Mesenchymal stem cell (in vitro differentiated cells and primary cell): ENCODE measurements around the gene ANKS1B.

Source experiments
- DNase-seq: peaks from one replicate; pipeline ENCODE4 v3.0.0-alpha.2; 2013
- H2AFZ ChIP-seq: one replicate; pipeline ENCODE4 v1.6.1; 2013; ENCODE audit warnings: low read depth, mild to moderate bottlenecking, control low read depth, inconsistent platforms, low read length, moderate library complexity
- H2AK5ac ChIP-seq: 2 replicates; pipeline ENCODE4 v1.6.1; 2013; ENCODE audit warnings: low read length, moderate library complexity, mild to moderate bottlenecking, inconsistent platforms; ENCODE audit not compliant: severe bottlenecking
- H2BK120ac ChIP-seq: one replicate; pipeline ENCODE4 v1.6.1; 2013; ENCODE audit warnings: low read depth, mild to moderate bottlenecking, inconsistent platforms, low read length, moderate library complexity
- H2BK12ac ChIP-seq, 2 experiments: one replicate each; pipeline ENCODE4 v1.6.1; 2013; ENCODE audit warnings: inconsistent platforms in 2 of 2, low read length in 2 of 2, mild to moderate bottlenecking in 2 of 2, moderate library complexity in 2 of 2, control low read depth in 1 of 2
- H2BK15ac ChIP-seq: one replicate; pipeline ENCODE4 v1.6.1; 2013; ENCODE audit warnings: mild to moderate bottlenecking, low read depth, inconsistent platforms; ENCODE audit not compliant: poor library complexity, severe bottlenecking
- H2BK5ac ChIP-seq: 2 replicates; pipeline ENCODE4 v1.6.1; 2013; ENCODE audit warnings: low read depth, mild to moderate bottlenecking, low read length, control low read depth, inconsistent platforms; ENCODE audit not compliant: poor library complexity, severe bottlenecking
- H3K14ac ChIP-seq, 2 experiments: one replicate each; pipeline ENCODE4 v1.6.1; 2013; ENCODE audit warnings: inconsistent platforms in 2 of 2, low read length in 2 of 2, control low read depth in 1 of 2, mild to moderate bottlenecking in 1 of 2, moderate library complexity in 1 of 2
- H3K18ac ChIP-seq, 2 experiments: one replicate each; pipeline ENCODE4 v1.6.1; 2013; ENCODE audit warnings: inconsistent platforms in 2 of 2, low read length in 2 of 2, control low read depth in 1 of 2, low read depth in 1 of 2, mild to moderate bottlenecking in 1 of 2
- H3K23ac ChIP-seq, 2 experiments: one replicate each; pipeline ENCODE4 v1.6.1; 2013; ENCODE audit warnings: inconsistent platforms in 2 of 2, low read length in 2 of 2, mild to moderate bottlenecking in 2 of 2, moderate library complexity in 2 of 2, control low read depth in 1 of 2
- H3K27ac ChIP-seq: 2 replicates; pipeline ENCODE4 v1.5.1; 2013; ENCODE audit warnings: mild to moderate bottlenecking, moderate library complexity, low read length, control low read depth, inconsistent platforms; ENCODE audit not compliant: poor library complexity, severe bottlenecking
- H3K27me3 ChIP-seq, 2 experiments: 2 replicates each; pipeline versions ENCODE4 v1.6.1 to v1.7.0; 2013; ENCODE audit warnings: low read length in 2 of 2, mild to moderate bottlenecking in 2 of 2, moderate library complexity in 2 of 2, control low read depth in 1 of 2, inconsistent platforms in 1 of 2; ENCODE audit not compliant: control insufficient read depth in 1 of 2, insufficient read depth in 1 of 2
- H3K36me3 ChIP-seq, 2 experiments: 2 replicates each; pipeline versions ENCODE4 v1.6.1 to v1.7.0; 2013; ENCODE audit warnings: low read length in 2 of 2, control low read depth in 1 of 2, inconsistent platforms in 1 of 2, low read depth in 1 of 2, mild to moderate bottlenecking in 1 of 2; ENCODE audit not compliant: insufficient read depth in 2 of 2, control insufficient read depth in 1 of 2
- H3K4ac ChIP-seq, 2 experiments: one replicate each; pipeline ENCODE4 v1.6.1; 2013; ENCODE audit warnings: inconsistent platforms in 2 of 2, low read length in 2 of 2, mild to moderate bottlenecking in 2 of 2, moderate library complexity in 2 of 2, control low read depth in 1 of 2, low read depth in 1 of 2
- H3K4me1 ChIP-seq: 2 replicates; pipeline ENCODE4 v1.6.1; 2013; ENCODE audit warnings: low read depth, low read length, control low read depth; ENCODE audit not compliant: control insufficient read depth, insufficient read depth
- H3K4me2 ChIP-seq: 2 replicates; pipeline ENCODE4 v1.6.1; 2013; ENCODE audit warnings: low read length, mild to moderate bottlenecking, inconsistent platforms; ENCODE audit not compliant: poor library complexity, severe bottlenecking
- H3K4me3 ChIP-seq, 2 experiments: 2 replicates each; pipeline versions ENCODE4 v1.5.1 to v1.7.0; 2013; ENCODE audit warnings: low read length in 2 of 2, mild to moderate bottlenecking in 2 of 2, control low read depth in 1 of 2, low read depth in 1 of 2; ENCODE audit not compliant: insufficient read depth in 1 of 2
- H3K79me1 ChIP-seq: replicated peaks from 2 replicates; pipeline ENCODE4 v1.6.1; 2013; ENCODE audit warnings: mild to moderate bottlenecking, control low read depth, low read length, inconsistent platforms; ENCODE audit not compliant: poor library complexity, severe bottlenecking
- H3K9ac ChIP-seq: 2 replicates; pipeline ENCODE4 v1.7.0; 2013; ENCODE audit warnings: mild to moderate bottlenecking, low read length, moderate library complexity
- H3K9me3 ChIP-seq: 2 replicates; pipeline ENCODE4 v1.7.0; 2013; ENCODE audit warnings: mild to moderate bottlenecking, low read length; ENCODE audit not compliant: control insufficient read depth
- H4K8ac ChIP-seq: one replicate; pipeline ENCODE4 v1.6.1; 2013; ENCODE audit warnings: inconsistent platforms, mild to moderate bottlenecking, low read length, moderate library complexity
- H4K91ac ChIP-seq: one replicate; pipeline ENCODE4 v1.6.1; 2013; ENCODE audit warnings: mild to moderate bottlenecking, low read length, inconsistent platforms
- WGBS: methylation state at CpG from one replicate; pipeline ENCODE4 v1.1.7; 2013; ENCODE audit warnings: mixed read lengths; 5-methylcytosine and 5-hydroxymethylcytosine counted together

Gene ANKS1B

DNA sequence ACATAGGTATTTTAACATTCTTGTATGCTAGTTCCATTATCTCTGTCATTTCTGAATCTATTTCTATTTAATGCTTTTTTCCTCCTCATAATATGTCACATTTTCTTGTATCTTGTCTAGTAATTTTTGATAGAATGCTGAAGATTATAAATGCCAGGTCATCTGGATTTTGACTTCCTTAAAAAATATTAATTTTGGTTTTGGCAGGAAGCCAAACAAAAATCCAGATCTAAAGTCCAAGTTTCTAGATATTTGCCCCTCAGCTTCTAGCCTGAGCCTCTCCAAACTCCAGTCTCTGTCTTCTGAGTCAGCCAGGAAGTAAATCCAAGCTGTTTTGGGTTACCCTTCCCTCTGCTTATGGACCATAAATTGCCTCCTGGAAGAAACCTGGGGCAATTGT lies 1004.2 kb downstream of the ANKS1B start:
- no peak overlapping the region for H3K18ac ChIP-seq
- H3K79me1 ChIP-seq, result no peaks in the 10 kb centered on the region
- no peak overlapping the region for H2BK15ac ChIP-seq
- no peak overlapping the region for H3K27ac ChIP-seq
- no peaks in the 10 kb centered on the region for H3K27me3 ChIP-seq
- no peak overlapping the region for H4K91ac ChIP-seq
- H2BK5ac ChIP-seq, result no peak overlapping the region
- H2AK5ac ChIP-seq, result no peak overlapping the region
- no peak overlapping the region for H2AFZ ChIP-seq
- H3K4me1 ChIP-seq, result no peaks in the 10 kb centered on the region
- no peak overlapping the region for H3K4me3 ChIP-seq
- no peak overlapping the region for H2BK120ac ChIP-seq
- no peak overlapping the region for H2BK12ac ChIP-seq
- H3K9me3 ChIP-seq, result no peaks in the 10 kb centered on the region
- H3K14ac ChIP-seq, result no peak overlapping the region
- H3K4ac ChIP-seq, result no peak overlapping the region
- H4K8ac ChIP-seq, result no peak overlapping the region
- H3K36me3 ChIP-seq, result no peaks in the 10 kb centered on the region
- H3K9ac ChIP-seq, result no peak overlapping the region
- DNase-seq, result no peak
- H3K4me2 ChIP-seq, result no peak overlapping the region
- no peak overlapping the region for H3K23ac ChIP-seq

GRCh38 chr12:98977186-98977585 lies 1007.5 kb downstream of the ANKS1B start:
- Histone ChIP-seq H3K18ac (no peak overlapping the region), H2BK12ac (no peak overlapping the region), H3K9me3 (no peaks in the 10 kb centered on the region), H2BK15ac (no peak overlapping the region), H4K8ac (no peak overlapping the region), H3K14ac (no peak overlapping the region), H3K4me2 (no peak overlapping the region), H3K4me1 (no peaks in the 10 kb centered on the region), H3K4ac (no peak overlapping the region), H3K23ac (no peak overlapping the region), H3K27me3 (no peaks in the 10 kb centered on the region), H3K4me3 (no peak overlapping the region), H3K79me1 (no peaks in the 10 kb centered on the region), H2AK5ac (no peak overlapping the region), H3K36me3 (no peaks in the 10 kb centered on the region), H3K27ac (no peak overlapping the region), H2AFZ (no peak overlapping the region), H2BK120ac (no peak overlapping the region), H4K91ac (no peak overlapping the region), H2BK5ac (no peak overlapping the region), H3K9ac (no peak overlapping the region)
- DNase-seq, result no peak
- WGBS, result no CpG with 5 or more reads among the region's 2 CpGs

DNA sequence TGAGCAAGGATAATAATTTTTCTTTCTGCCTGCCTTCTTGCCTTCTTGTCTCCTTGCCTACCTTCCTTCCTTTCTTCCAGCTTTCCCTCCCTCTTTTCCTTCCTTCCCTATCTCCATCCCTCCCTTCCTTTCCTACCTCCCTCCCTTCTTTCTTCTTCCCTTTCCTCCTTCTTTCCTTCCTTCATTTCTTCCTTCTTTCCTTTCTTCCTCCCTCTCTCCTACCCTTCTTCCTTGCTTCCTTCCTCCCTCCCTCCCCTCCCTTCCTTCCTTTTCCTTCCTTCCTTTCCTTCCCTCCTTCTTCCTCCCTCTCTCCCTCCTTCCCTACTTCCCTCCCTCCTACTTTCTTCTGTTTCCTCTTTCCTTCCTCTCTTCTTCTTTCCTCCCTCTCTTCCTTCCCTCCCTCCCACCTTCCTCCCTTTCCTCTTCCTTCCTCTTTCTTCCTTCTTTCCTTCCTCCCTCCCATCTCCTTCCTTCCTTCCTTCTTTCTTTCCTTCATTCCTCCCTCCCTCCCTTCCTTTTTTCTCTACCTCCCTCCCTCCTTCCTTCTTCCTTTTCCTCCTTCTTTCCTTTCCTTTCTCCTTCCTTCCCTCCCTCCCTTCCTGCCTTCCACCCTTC lies 1009.9 kb downstream of the ANKS1B start:
- Histone ChIP-seq H3K4me2 (no peak overlapping the region), H2BK15ac (no peak overlapping the region), H3K9me3 (no peaks in the 10 kb centered on the region), H3K23ac (no peak overlapping the region), H3K9ac (no peak overlapping the region), H2BK5ac (no peak overlapping the region), H2AFZ (no peak overlapping the region), H3K18ac (no peak overlapping the region), H3K79me1 (no peaks in the 10 kb centered on the region), H2BK120ac (no peak overlapping the region), H3K4me1 (no peaks in the 10 kb centered on the region), H3K27me3 (no peaks in the 10 kb centered on the region), H3K14ac (no peak overlapping the region), H3K36me3 (no peaks in the 10 kb centered on the region), H3K27ac (no peak overlapping the region), H3K4ac (no peak overlapping the region), H2AK5ac (no peak overlapping the region), H4K8ac (no peak overlapping the region), H2BK12ac (no peak overlapping the region), H3K4me3 (no peak overlapping the region), H4K91ac (no peak overlapping the region)
- no peak for DNase-seq

GRCh38 chr12:98973395-98973794 lies 1011.3 kb downstream of the ANKS1B start:
- DNase-seq, result no peak
- H3K4me3 ChIP-seq, result no peak overlapping the region
- H4K91ac ChIP-seq, result no peak overlapping the region
- H3K18ac ChIP-seq, result no peak overlapping the region
- no peak overlapping the region for H3K9ac ChIP-seq
- no peaks in the 10 kb centered on the region for H3K4me1 ChIP-seq
- H2BK5ac ChIP-seq, result no peak overlapping the region
- H3K14ac ChIP-seq, result no peak overlapping the region
- no peaks in the 10 kb centered on the region for H3K36me3 ChIP-seq
- H3K4ac ChIP-seq, result no peak overlapping the region
- H2BK12ac ChIP-seq, result no peak overlapping the region
- H4K8ac ChIP-seq, result no peak overlapping the region
- H3K79me1 ChIP-seq, result no peaks in the 10 kb centered on the region
- no peak overlapping the region for H2AFZ ChIP-seq
- no peak overlapping the region for H3K4me2 ChIP-seq
- H3K23ac ChIP-seq, result no peak overlapping the region
- no peaks in the 10 kb centered on the region for H3K9me3 ChIP-seq
- no peaks in the 10 kb centered on the region for H3K27me3 ChIP-seq
- no peak overlapping the region for H2BK15ac ChIP-seq
- no peak overlapping the region for H2AK5ac ChIP-seq
- 33% methylated on average over 1 of the region's 2 CpGs for WGBS
- no peak overlapping the region for H2BK120ac ChIP-seq
- no peak overlapping the region for H3K27ac ChIP-seq
